HCEC 1CT (cell line): Measurements from ENCODE around the gene LRP2.

ENCODE experiments used
- DNase-seq: peaks from one replicate; pipeline ENCODE4 v3.0.0-alpha.2; 2017

LRP2 gene

GRCh38 chr2:169116327-169116726 lies 246.0 kb downstream of the LRP2 start:
- DNase-seq, result no peak

- DNase-seq, result no peak
These were observed 248.3 kb downstream of the LRP2 start for GRCh38 chr2:169114056-169114455.

GRCh38 chr2:169112841-169113240 lies 249.5 kb downstream of the LRP2 start:
- DNase-seq, result no peak

GRCh38 chr2:169110916-169111315 lies 251.4 kb downstream of the LRP2 start:
- no peak for DNase-seq

GRCh38 chr2:169110419-169110818 lies 251.9 kb downstream of the LRP2 start:
- no peak for DNase-seq

GRCh38 chr2:169109502-169110409 lies 252.6 kb downstream of the LRP2 start:
- peak; percentile 52 for DNase-seq

GRCh38 chr2:169108099-169108884 lies 254.0 kb downstream of the LRP2 start:
- no peak for DNase-seq

- no peak for DNase-seq
These were observed 254.7 kb downstream of the LRP2 start for GRCh38 chr2:169107645-169108044.

GRCh38 chr2:169106563-169107545 lies 255.5 kb downstream of the LRP2 start:
- no peak for DNase-seq

GRCh38 chr2:169106134-169106533 lies 256.2 kb downstream of the LRP2 start:
- DNase-seq, result no peak

GRCh38 chr2:169105476-169105875 lies 256.9 kb downstream of the LRP2 start:
- DNase-seq, result no peak

GRCh38 chr2:169104848-169105247 lies 257.5 kb downstream of the LRP2 start:
- DNase-seq, result no peak

- DNase-seq, result peak; percentile 86
These were observed 266.7 kb downstream of the LRP2 start for GRCh38 chr2:169095621-169096105.

- DNase-seq, result no peak
These were observed 267.7 kb downstream of the LRP2 start for GRCh38 chr2:169094676-169095075.

- no peak for DNase-seq
These were observed 268.8 kb downstream of the LRP2 start for GRCh38 chr2:169093535-169093934.

GRCh38 chr2:169091761-169092519 lies 270.4 kb downstream of the LRP2 start:
- peak; percentile 62 for DNase-seq

- DNase-seq, result no peak
These were observed 271.1 kb downstream of the LRP2 start for GRCh38 chr2:169091256-169091655.

- no peak for DNase-seq
These were observed 272.1 kb downstream of the LRP2 start for GRCh38 chr2:169090133-169090820.

GRCh38 chr2:169089182-169089581 lies 273.2 kb downstream of the LRP2 start:
- DNase-seq, result no peak

GRCh38 chr2:169087757-169088379 lies 274.5 kb downstream of the LRP2 start:
- no peak for DNase-seq
